ENCODE results near the gene BDKRB2.

Gene BDKRB2

DNA sequence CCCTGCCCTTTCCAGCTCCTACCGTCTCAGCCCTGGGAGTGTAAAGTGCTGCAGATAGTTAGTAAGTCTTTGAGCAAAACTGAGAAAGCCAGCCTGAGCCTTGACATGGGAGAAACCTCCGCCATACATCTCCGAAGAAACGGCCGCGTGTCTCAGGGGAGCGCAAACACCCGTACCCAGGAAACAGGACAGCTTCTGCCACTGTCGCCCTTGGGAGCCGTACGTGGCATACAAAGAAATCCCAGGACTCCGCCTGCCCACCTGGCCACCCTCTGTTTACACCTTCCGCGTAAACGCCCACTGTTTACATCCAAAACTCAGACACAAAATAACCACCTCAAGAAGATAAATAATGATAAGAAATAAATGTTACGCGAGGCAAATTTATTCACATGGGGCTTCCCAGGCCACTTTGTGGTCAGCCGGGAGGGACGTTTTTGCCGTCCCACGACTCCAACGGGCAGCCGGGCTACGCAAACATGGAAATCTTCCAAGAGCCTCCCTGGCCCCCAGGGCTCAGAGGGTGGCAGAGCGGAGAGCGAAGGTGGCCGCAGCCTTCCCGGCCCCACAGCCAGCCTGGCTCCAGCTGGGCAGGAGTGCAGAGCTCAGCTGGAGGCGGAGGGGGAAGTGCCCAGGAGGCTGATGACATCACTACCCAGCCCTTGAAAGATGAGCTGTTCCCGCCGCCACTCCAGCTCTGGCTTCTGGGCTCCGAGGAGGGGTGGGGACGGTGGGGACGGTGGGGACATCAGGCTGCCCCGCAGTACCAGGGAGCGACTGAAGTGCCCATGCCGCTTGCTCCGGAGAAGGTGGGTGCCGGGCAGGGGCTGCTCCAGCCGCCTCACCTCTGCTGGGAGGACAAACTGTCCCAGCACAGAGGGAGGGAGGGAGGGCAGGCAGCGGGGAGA lies at the start of gene BDKRB2:
TSS of gene BDKRB2 (plus strand) at position 689 of the 908 bp plus-strand sequence. CDS start 32,269 bp downstream, outside the sequence.
- DNase-seq, result peak; percentile 96 to 97

DNA sequence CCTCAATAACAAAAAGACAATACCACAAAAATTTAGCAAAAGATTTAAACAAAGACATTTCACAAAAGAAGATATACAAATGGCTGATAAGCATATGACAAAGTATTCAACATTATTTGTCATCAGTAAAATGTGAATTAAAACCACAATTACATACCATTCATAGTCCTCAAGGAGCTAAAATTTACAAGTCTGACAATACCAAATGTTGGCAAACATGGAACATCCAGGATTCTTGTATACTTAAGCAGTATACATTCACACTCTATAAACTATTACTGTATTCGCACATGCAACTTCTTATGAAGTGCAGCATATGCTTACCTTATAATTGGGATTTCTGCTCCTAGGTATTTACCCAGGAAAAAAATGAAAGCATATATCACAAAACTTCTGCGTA lies 49.7 kb upstream of the BDKRB2 start:
- no peak for DNase-seq

- DNase-seq, result peak in 1 of 2 experiments; percentile 18
Measured at GRCh38 chr14:96156804-96157760, 47.6 kb upstream of the BDKRB2 start.

DNA sequence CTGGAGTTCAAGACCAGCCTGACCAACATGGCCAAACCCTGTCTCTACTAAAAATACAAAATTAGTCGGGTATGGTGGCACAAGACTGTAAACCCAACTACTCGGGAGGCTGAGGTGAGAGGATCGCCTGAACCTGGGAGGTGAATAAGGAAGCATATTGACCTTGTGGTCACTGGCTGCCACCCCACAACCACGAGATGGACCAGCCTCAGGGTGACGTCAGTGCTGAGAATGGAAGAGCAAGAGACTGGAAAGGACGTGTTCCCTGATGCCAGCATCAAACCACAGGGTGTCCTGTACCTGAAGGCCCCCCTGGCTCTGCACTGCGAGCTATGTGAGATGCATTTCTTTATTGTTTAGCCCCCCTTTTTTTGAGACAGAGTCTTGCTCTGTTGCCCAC lies 45.9 kb upstream of the BDKRB2 start:
- DNase-seq, result no peak

- DNase-seq, result no peak
Measured at GRCh38 chr14:96160076-96160912, 44.3 kb upstream of the BDKRB2 start.

GRCh38 chr14:96160913-96161310 lies 43.7 kb upstream of the BDKRB2 start:
- no peak for DNase-seq

- DNase-seq, result no peak
Measured at GRCh38 chr14:96161636-96162035, 43.0 kb upstream of the BDKRB2 start.

DNA sequence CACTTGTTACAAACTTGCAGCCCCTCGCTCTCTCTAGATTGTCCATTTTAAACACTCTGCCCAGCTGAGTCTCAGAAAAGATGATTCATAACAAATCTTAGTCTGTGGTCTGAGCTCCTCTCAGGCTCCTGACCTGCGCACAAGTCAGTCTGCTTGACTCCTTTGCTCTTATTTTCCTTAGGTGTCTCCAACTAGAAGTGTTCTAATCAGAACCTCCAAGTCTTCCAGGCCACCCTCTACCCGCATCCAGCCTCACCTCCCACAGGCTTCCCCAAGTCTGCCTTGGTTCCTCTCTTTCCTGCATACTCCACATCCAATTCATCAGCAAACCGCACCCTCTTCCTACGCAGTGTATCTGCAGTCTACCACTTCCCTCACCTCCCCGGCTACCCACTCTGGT lies 42.4 kb upstream of the BDKRB2 start:
- no peak for DNase-seq

DNA sequence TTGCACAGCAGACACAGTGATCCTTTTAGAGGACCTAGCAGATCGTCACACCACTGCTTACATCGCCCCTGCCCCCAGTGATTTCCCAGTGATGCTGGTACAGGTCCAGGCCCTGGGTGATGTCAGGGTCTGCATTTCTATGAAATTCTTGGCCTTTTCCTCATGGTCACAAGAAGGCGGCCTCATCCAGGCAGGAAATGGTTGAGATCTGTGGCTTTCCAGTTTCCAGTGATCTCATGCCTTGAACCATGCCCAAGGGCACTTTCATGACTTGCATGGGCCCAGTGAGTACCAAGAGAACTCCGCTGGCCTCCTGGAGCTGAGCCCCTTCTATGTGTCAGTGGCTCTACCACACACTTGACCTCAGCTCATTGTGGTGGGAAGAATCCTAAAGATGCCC lies 41.9 kb upstream of the BDKRB2 start:
- DNase-seq, result no peak

DNA sequence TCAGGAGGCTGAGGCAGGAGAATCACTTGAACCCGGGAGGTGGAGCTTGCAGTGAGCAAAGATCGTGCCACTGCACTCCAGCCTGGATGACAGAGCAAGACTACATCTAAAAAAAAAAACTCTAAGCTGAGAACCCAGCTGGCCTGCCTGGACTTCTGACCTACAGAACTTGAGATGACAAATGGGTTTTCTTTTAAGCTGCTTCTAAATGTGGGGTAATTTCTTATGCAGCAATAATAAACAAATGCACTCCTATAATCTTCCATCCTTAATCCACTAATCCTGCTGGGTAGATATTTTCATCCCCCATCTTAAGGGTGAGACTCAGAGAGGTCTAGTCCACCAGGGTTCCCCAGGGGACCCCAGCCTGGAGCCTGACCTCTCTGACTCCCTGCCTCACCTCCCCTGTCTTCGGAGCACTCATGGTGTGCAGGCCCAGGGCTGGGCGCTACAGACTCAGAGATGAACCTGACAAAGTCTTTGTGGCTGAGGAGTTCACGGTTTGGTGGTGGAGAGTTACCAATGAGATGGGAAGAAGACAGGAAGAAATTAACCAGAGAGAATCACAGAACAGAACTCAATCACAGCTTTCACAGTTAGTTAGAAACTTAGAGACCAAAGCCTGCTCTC lies 39.7 kb upstream of the BDKRB2 start:
- no peak for DNase-seq

- no peak for DNase-seq
Measured at GRCh38 chr14:96165493-96166436, 38.9 kb upstream of the BDKRB2 start.

DNA sequence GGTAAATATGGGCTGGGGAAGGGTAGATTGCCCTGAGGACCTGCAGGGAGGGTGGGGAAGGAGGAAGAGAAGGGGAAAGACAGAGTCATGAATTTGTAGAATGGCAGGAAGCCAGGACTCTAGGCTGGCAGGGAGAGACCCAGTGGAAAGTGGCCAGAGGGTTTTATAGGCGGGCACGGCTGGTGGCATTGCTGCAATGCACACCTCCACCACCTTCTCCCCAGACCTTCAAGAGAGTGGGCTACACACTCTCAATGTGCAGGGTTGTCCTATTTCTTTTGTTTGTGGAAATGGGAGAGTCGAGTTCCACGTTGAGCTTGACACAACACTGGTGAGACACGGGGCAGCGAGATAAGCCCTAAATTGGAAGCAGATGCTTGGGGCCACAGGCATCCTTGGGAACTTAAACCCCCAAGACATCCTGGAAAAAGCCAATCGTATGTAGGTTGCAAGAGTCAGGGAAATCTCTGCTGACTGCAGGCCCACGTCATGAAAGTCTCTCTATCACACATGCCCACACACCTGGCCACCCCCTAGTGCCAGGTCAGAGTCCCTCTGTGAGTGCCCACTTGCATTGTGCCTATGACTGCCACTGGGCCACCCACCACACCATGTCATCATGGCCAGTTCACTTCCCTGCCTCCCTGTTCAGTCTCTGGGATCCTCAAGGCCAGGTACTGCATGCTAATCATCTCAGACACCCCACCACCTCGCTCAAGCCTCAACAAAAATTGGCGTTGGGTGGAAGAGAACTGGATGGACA lies 38.0 kb upstream of the BDKRB2 start:
- DNase-seq, result no peak

DNA sequence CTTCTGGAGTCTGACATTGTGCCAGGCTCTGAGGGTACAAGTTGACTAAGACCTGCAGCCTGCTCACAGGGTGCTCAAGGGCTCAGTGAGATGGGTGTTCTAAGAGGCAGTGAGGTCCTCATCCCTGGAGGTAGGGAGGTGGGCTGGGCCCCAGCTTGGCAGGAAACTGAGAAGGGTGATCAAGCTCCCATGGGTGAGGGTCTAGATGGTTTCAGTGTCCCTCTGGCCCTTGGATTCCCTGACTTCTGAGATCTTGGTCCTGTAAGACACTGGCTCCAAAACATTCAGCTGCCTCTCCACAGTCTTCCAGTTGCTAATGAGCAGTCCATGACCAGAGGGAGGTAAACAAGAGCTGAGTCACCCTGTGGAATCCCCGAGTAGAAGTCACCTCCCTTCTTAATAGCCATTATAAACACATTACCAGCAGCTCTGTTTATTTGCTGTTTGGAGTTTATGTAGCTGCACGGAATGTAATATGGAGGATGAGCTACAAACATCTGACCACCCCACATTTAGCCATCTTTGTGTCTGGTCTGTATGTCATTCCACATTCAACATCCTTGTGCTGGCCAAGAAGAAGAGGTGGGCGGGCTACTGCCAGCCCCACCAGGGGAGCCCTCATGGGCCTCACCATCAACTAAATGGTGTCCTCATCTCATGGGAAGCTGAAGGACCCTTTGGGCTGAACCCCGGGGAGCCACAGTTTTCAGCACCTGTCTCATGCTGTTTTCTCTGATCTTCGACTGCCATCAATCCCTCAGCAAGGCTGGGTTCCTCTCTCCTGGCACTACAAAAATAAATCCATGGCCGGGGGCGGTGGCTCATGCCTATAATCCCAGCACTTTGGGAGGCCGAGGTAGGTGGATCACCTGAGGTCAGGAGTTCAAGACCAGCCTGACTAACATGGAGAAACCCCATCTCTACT lies 37.2 kb upstream of the BDKRB2 start:
- no peak for DNase-seq

- no peak for DNase-seq
Measured at GRCh38 chr14:96168581-96168980, 36.1 kb upstream of the BDKRB2 start.

DNA sequence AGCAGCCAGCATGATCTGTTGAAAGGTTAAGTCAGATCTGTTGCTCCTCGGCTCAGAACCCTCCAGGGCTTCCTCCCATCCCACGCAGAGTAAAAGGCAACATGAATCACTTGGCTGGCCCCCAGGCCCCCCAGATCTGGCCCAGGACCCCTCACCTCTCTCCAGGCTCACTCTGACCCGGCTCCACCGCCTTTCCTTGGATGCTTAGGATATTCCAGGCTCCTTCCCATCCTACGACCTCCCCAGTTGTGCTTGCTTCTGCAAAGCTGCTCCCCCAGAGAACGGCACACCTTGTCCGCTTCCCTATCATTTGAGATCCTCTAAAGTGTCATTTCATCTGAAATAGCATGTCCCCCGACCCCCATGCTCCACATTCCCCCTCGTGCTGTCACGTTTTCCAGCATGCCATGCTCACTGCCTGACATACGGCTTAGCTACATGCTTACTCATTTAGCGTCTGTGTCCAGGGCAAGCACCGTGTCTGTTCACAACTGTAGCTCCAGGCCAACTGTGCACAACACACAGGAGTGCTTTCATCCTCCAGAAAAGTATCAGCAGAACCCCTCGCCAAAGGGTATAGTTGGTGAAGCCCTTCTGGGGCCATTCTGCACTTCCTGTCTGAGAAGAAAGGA lies 33.6 kb upstream of the BDKRB2 start:
- no peak for DNase-seq

DNA sequence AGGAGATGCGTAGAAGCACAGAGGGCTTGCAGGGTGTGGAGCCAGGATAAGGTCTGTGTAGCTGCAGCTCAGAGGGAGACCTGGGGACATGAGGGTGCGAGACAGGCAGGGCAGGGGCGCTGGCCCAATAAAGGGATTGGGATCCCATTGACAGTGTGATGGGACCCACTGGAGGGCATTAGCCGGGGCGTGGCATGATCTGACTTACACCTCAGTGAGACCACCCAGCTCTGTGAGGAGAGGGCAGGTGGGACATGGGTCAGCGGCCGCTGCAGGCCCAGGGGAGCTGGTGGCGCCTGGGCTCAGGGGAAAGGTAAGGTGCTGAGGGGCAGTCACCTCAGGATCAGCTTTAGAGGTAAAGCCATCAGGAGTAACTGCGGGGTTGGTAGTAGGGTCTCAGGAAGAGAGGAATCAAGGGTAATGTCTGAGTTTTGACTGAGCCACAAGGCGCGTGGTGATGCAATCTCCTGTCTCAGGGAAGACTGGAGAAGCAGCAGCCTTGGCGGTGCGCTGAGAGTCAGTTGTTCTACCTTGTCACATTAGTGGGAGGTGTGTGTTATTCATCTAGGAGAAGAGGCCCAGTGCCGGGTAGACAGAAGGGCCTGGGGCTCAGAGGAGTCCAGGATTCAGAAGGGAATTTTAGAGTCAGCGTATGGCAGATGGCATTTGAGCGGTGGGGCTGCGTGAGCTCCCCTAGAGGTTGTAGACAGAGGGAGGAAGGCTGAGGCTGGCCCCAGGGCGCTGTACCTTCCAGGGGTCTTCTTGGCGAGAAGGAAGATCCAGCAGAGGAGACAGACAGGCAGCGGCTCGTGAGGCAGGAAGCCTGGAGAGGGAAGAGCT lies 30.8 kb upstream of the BDKRB2 start:
- DNase-seq, result peak in 1 of 2 experiments; percentile 44

DNA sequence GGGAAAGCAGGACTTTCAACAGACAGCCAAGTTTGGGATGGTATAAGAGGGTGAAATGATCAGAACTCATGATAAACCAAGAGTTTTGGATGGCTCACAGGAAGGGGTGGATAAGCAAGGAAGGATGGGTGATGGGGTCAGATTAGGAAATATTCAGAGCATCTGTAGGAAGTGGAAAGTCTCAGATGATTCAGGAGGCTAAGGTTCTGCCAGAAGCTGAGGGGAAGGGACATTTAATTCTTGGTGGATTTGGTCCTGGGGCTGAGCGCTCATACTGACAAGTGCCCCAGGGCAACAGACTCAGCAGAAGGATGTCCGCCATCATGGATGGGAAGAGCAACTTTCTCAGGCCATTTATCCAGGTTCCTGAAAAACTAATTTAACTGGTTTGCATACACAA lies 28.4 kb upstream of the BDKRB2 start:
- no peak for DNase-seq

GRCh38 chr14:96176811-96177211 lies 27.8 kb upstream of the BDKRB2 start:
- no peak for DNase-seq

Data from NCI-H524 (cell line).